K562 (cell line): Measurements from ENCODE around the gene ZNF609. TPM values are rescaled to one million over a fixed set of nuclear protein-coding genes. Genes with fewer than 3 reads are reported as not detected.

Experiments
- FIP1L1 ChIP-seq: fragments of 200-400 bp; formaldehyde crosslinking; IDR thresholded peaks from 2 replicates; pipeline ENCODE4 v1.6.1; 2018; ENCODE audit warnings: mild to moderate bottlenecking, low read depth, low read length; ENCODE audit not compliant: poor library complexity, severe bottlenecking
- ZNF41 ChIP-seq: fragments of 250-450 bp; sonication (Bioruptor Pico); conservative IDR thresholded peaks from 2 replicates; pipeline ENCODE4 v1.4.0; 2020; ENCODE audit warnings: mild to moderate bottlenecking
- ZNF445 ChIP-seq: fragments of 250-450 bp; sonication (Bioruptor Pico); IDR thresholded peaks from 2 replicates; pipeline ENCODE4 v1.4.0; 2020; ENCODE audit warnings: low read depth, mild to moderate bottlenecking, moderate library complexity
- ZNF583 ChIP-seq: fragments of 250-450 bp; sonication (Bioruptor Pico); IDR thresholded peaks from 2 replicates; pipeline ENCODE4 v1.4.0; 2020
- ZNF584 ChIP-seq: fragments of 200-800 bp; sonication (Bioruptor generic); IDR thresholded peaks from 2 replicates; pipeline ENCODE4 v1.6.1; 2016; ENCODE audit warnings: low read depth, mild to moderate bottlenecking, missing genetic modification characterization, missing compliant biosample characterization
- polyA plus RNA-seq, 8 experiments: library from polyadenylated mRNA; depleted of rRNA in 4 of 8; stranded (reverse) in 5 of 8; unstranded in 3 of 8; fragments of >200 nt; fragmentation: Nextera tagmentation in 2 of 8; fragmentation: Illumina TruSeq in 1 of 8; extraction: Ambion mirVana in 2 of 8; extraction: Trizol in 1 of 8; gene quantifications; 2 replicates each; pipeline versions ENCODE4 v1.2.1 to v1.2.3, GENCODE V29; 2011 to 2014; ENCODE audit warnings: inconsistent platforms in 1 of 8, missing spikeins in 1 of 8
- total RNA-seq, 7 experiments: library from RNA; depleted of rRNA in 6 of 7; stranded (reverse); fragments of >200 nt in 6 of 7; fragmentation: Illumina TruSeq in 2 of 7; extraction: Trizol in 2 of 7; gene quantifications; 2 replicates each; pipeline versions ENCODE4 v1.2.1 to v1.2.3, GENCODE V29; 2011 to 2021; ENCODE audit warnings: low replicate concordance in 1 of 7
- TF ChIP-seq, protein P1 (sequence below), 2 experiments: fragments of 450-650 bp in 1 of 2; sonication (generic) in 1 of 2; formaldehyde crosslinking in 1 of 2; IDR thresholded peaks; 2 replicates each; pipeline versions ENCODE4 v1.7.1 to v1.9.0; 2016 to 2022; ENCODE audit warnings: inconsistent platforms in 1 of 2, mild to moderate bottlenecking in 1 of 2, missing genetic modification reagents in 1 of 2
- TF ChIP-seq, protein P2 (sequence below): fragments of 250-450 bp; sonication (Bioruptor Pico); IDR thresholded peaks from 2 replicates; pipeline ENCODE4 v1.4.0; 2020; ENCODE audit warnings: borderline replicate concordance

ZNF609 gene
- total and polyA plus RNA-seq, 9 of the 15 experiments (the other 6 are each of a cell fraction or from before 2014, with no cell fraction given) = 3.0 to 38.7 (median 17.8) TPM

DNA sequence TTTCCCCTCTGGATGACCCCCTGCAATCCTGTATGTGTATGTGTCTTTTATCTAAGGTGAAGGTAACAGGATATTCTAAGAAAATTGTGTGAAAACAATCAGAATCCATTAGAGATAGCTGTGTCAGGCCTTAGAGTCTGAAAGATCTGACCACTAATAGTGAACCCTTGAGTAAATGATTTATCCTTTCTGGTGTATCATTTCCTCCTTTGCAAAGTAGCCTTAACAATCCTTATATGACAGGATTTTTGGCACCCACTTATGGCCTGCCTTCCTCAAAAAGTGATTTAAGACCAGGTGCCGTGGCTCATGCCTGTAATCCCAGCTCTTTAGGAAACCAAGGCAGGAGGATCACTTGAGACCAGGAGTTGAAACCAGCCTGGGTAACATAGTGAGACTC lies 204.8 kb downstream of the ZNF609 start (continued):
- TF ChIP-seq ZNF583 (CRISPR knock-in tag) (no peak), ZNF445 (CRISPR knock-in tag) (no peak), ZNF41 (CRISPR knock-in tag) (no peak), ZNF584 (CRISPR knock-in tag) (no peak), FIP1L1 (no peak)
- TF ChIP-seq, protein P1, sequence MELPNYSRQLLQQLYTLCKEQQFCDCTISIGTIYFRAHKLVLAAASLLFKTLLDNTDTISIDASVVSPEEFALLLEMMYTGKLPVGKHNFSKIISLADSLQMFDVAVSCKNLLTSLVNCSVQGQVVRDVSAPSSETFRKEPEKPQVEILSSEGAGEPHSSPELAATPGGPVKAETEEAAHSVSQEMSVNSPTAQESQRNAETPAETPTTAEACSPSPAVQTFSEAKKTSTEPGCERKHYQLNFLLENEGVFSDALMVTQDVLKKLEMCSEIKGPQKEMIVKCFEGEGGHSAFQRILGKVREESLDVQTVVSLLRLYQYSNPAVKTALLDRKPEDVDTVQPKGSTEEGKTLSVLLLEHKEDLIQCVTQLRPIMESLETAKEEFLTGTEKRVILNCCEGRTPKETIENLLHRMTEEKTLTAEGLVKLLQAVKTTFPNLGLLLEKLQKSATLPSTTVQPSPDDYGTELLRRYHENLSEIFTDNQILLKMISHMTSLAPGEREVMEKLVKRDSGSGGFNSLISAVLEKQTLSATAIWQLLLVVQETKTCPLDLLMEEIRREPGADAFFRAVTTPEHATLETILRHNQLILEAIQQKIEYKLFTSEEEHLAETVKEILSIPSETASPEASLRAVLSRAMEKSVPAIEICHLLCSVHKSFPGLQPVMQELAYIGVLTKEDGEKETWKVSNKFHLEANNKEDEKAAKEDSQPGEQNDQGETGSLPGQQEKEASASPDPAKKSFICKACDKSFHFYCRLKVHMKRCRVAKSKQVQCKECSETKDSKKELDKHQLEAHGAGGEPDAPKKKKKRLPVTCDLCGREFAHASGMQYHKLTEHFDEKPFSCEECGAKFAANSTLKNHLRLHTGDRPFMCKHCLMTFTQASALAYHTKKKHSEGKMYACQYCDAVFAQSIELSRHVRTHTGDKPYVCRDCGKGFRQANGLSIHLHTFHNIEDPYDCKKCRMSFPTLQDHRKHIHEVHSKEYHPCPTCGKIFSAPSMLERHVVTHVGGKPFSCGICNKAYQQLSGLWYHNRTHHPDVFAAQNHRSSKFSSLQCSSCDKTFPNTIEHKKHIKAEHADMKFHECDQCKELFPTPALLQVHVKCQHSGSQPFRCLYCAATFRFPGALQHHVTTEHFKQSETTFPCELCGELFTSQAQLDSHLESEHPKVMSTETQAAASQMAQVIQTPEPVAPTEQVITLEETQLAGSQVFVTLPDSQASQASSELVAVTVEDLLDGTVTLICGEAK (IDR thresholded peaks at IDR 0.05) = no peak
- TF ChIP-seq, protein P1 (CRISPR knock-in tag; IDR thresholded peaks at IDR 0.05) = no peak
- TF ChIP-seq, protein P2, sequence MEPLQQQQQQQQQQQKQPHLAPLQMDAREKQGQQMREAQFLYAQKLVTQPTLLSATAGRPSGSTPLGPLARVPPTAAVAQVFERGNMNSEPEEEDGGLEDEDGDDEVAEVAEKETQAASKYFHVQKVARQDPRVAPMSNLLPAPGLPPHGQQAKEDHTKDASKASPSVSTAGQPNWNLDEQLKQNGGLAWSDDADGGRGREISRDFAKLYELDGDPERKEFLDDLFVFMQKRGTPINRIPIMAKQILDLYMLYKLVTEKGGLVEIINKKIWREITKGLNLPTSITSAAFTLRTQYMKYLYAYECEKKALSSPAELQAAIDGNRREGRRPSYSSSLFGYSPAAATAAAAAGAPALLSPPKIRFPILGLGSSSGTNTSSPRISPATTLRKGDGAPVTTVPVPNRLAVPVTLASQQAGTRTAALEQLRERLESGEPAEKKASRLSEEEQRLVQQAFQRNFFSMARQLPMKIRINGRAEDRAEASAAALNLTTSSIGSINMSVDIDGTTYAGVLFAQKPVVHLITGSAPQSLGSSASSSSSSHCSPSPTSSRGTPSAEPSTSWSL (CRISPR knock-in tag) = no peak
